MV-4-11 (cell line): ENCODE results near the gene KRTAP22-1.

Experiments used
- DNase-seq: peaks from one replicate; lab custom pipeline; 2025; lab: John Stamatoyannopoulos, UW

Gene KRTAP22-1

DNA sequence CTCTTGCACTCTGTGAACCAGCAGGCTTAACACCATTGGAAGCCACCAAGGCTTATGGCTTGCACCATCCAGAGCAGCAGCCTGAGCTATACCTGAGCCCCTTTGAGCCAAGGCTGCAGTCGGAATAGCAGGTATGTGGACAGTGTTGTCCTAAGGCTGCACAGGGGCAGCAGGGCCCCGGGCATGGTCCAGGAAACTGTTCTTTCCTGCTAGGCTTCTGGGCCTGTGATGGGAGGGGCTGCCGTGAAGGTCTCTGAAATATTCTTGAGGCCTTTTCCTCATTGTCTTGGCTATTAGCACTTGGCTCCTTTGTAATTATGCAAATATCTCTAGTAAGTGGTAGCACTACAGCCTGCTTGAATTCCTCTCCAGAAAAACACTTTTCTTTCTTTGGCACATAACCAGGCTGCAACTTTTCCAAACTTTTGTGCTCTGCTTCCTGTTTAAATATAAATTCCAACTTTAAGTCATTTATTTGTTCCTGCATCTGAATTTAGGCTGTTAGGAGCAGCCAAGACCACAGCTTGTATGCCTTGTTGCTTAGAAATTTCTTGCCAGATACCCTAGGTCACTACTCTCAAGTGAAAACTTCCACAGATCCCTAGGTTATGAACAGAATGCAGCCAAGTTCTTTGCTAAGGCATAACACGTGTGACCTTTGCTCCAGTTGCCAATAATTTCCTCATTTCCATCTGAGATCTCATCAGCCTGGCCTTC lies 24.7 kb downstream of the KRTAP22-1 start:
- no peak for DNase-seq

DNA sequence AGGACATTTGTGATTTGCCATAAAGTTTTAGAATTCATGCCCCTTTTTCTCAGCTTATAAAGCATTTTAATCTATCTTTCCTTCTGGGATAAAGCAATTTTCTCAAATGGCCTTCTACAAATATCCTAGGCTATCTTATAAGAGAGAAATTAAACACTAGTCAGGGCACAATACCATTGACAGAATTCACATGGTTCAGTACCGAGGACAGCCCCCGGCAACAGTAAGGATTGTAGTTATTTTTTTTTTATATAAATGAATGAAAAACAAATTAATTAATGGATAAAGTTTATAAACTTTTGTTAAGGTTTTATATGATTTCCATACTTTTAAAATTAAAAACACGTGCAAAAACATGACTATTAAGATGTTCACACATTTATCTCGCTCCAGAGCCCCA lies 27.2 kb downstream of the KRTAP22-1 start:
- DNase-seq, result no peak

DNA sequence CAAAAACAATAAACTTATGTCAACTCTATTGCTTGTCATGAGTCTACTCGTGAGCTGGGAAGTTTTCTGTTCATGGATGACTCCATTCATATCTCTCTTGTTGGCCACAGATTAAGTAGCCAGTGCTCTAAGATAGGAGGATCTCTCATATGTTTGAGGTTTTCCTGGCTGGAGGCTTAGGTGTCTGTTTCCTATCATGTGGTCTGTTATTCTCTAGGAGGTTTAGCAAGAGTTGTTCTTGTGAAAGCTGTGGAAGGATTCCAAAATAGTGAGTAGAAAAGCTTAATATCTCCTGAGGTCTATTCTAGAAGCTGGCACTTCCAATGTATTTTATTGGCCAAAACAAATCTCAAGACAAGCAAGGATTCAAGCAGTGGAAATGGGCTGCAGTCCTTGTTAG lies 28.3 kb downstream of the KRTAP22-1 start:
- no peak for DNase-seq

DNA sequence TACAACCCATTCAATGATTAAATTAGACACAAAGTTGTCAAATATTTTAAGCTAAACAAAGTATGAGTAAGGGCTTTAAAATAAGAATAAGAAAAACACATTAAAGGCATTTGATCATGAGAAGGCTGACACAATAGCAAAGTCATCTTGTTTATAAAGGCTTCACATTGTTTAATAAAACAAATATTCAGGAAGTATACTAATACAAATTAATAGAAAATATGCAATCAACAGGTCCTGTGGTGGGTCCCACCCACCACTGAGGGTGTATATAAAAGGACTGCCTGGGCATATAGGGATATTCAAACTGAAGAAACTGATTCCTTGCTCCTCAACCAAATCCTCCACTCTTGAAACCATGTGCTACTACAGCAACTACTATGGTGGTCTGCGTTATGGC lies 34.0 kb downstream of the KRTAP22-1 start, which contains the start of gene KRTAP20-2:
Gene KRTAP20-2, plus strand, starts transcription at position 301 of the 400 bp plus-strand sequence. Its CDS starts 58 bp downstream, at position 359.
- no peak for DNase-seq

DNA sequence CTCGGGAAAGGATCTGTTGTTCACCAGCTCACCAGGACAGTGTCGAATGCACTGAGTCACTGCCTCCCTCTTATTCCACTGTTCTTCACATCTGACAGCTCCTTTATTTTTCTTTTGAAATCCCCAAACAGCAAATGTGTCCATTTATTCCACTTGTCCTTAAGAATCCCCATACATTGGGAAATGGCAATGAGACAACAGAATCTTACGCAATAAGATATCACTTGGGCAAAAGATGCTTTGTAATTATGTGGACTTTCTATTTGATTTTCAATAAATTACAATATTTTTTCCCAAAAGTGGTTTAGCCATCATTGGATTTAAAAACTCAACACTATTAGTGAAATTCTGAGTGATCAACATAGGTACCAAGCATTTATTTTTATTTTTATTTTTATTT lies 37.8 kb downstream of the KRTAP22-1 start:
- DNase-seq, result no peak

DNA sequence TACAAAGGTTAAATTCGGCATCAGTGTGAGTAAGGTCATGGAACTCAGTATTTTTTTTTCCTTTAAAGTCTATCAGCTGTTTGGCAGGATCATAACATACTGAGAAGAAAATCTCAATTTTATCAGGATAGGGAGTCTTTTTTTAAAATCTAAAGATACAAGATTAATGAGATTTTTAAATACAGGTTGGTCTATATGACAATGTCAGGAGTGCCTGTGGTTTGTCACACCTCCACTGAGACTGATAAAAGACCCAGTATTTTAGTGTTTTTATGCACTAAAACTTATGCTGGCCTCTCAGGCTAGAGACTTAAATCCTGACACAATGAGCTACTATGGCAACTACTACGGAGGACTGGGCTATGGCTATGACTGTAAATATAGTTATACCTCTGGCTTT lies 41.7 kb downstream of the KRTAP22-1 start, which contains the start of gene KRTAP20-3:
Gene KRTAP20-3, plus strand, starts transcription at position 301 of the 400 bp plus-strand sequence.
- no peak for DNase-seq

DNA sequence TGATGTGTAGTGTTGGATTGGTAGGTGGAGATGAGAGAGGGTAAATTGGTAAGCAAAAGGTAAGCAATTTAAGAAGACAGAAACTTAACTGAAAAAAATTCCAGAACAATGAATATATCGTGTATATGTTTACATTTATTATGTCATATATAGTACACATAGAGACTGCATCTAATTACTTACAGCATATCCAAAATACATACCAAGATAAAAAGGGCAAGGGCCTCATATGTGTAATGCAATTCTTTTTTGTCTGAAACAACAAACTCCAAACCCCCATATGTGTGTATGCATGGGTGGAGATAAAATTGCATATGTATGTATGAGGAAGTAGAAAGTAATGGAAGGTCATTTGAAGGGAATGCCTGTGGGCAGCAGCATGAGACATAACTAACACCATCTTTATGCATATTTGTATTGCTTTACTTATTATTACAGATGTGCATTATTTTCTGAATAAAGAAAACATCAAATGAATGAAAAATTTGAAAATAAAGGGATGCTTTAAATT lies 46.1 kb downstream of the KRTAP22-1 start:
- no peak for DNase-seq
